Sigmoid colon (tissue), 3 donors: Measurements from ENCODE around the gene PRDM16.

Source experiments
- POLR2A ChIP-seq, 2 donors: fragments of 450-650 bp; IDR thresholded peaks; one replicate each; pipeline ENCODE4 v1.6.1; 2016; ENCODE audit warnings: antibody characterized with exemption in 2 of 2, mild to moderate bottlenecking in 2 of 2, moderate library complexity in 2 of 2
- TF ChIP-seq, protein P1 (sequence below), 4 experiments: fragments of 450-650 bp in 3 of 4; fragments of 200-600 bp in 1 of 4; IDR thresholded peaks; one replicate each; pipeline ENCODE4 v1.5.1; 2016 to 2019; ENCODE audit warnings: antibody characterized with exemption in 4 of 4, mild to moderate bottlenecking in 3 of 4, moderate library complexity in 2 of 4

DNA sequence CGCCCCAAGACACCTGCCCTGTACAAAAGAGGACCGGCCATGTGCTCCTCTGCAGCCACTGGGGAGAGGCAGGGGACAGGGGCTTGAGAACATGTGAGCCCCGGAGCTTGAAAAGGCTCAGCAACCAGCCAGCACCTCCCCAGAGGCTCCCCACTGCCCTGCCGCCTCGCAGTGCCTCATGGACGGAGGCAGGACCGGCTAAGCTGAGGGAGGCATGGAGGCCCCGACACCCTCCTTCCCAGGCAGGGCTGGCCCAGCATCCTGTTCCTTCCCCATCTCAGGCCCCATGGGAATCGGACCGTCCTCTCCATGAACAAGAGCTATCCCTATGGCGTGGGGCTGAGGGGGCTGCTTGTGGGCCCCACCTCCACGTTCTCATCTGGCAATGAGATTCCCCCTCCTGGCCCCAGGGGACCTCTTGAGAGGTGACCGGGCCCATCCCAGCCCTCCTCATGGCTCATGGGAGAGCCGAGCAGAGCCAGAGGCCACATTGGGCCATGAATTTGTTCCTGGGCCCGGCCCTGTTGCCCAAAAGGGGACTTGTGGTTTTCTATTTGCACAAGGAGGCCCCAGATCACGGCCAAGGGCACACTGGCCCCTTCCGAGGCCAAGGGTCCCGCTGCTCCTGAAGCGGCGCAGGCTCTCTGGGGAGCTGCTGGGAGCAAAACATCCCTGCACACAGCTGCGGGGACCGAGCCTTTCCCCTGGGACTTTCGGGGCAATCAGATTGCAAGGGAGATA is 320.3 kb downstream of the PRDM16 start:
- TF ChIP-seq, protein P1, sequence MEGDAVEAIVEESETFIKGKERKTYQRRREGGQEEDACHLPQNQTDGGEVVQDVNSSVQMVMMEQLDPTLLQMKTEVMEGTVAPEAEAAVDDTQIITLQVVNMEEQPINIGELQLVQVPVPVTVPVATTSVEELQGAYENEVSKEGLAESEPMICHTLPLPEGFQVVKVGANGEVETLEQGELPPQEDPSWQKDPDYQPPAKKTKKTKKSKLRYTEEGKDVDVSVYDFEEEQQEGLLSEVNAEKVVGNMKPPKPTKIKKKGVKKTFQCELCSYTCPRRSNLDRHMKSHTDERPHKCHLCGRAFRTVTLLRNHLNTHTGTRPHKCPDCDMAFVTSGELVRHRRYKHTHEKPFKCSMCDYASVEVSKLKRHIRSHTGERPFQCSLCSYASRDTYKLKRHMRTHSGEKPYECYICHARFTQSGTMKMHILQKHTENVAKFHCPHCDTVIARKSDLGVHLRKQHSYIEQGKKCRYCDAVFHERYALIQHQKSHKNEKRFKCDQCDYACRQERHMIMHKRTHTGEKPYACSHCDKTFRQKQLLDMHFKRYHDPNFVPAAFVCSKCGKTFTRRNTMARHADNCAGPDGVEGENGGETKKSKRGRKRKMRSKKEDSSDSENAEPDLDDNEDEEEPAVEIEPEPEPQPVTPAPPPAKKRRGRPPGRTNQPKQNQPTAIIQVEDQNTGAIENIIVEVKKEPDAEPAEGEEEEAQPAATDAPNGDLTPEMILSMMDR (IDR thresholded peaks at IDR 0.05): no peak
- no peak for TF ChIP-seq POLR2A (IDR thresholded peaks at IDR 0.05)
